NCI-H460 (cell line): ENCODE data around the gene RBM20. TPM values are rescaled to one million over a fixed set of nuclear protein-coding genes. Genes with fewer than 3 reads are reported as not detected.

ENCODE experiments used
- DNase-seq: peaks from one replicate; pipeline ENCODE4 v3.0.0-alpha.2; 2016; ENCODE audit warnings: low read depth; ENCODE audit errors: extremely low read depth
- total RNA-seq: library from RNA; depleted of rRNA; stranded (reverse); fragments of >200 nt; shearing (Covaris generic); gene quantifications from 2 replicates; pipeline ENCODE4 v1.2.3, GENCODE V29; 2014

RBM20 gene
- total RNA-seq, 1 experiment from 2014 or later, result 2.0 TPM

DNA sequence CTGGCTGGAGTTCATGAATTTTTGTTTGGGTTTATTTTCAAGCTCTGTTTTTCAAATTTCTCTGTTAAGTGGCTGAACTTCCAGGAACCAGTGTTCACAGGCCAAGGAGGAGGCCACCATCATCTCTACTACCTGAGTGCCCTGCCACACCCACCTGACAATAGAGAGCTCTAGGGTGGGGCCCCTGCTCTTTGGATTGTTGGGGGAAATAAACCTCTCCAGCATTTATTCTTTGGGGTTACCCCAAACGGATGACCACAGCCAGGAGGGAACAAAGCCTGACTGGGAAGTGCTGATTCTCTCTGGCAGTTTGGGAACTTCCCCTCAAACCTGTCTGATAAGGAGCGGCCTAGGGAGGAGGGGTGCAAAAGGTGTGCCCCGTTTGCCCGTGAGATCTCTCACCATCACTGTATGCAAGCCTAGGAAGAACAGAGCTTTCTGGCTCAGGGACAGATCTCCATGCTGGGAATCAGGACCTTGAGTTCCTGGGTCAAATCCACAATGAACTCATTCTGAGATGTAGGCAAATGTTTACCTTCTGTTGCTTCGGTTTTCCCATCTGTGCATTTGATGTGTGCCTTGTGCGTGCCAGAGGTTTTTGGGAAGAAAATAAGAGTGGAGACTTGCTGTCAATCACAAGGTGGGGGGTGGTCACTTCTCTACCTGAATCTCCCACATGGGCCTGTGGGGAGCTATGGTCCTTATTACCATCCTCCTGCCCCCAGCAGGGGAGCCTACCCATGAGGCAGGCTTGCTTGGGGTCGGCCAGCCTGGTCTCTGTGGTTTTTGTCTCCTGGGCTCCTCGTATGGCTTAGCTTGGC lies 199.9 kb downstream of the RBM20 start:
- DNase-seq, result no peak

DNA sequence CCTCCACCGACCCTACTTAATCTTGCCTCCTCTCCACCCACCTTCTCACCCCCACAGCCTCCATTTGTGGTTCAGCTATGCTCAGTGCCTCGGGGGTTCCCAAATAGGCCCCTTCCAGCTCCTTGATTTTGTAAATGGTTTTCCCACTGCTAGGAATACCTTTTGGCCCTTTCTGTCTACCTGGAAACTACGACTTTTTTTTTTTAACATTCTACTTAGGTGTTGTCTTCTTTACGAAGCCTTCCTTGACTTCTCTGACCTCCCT lies 200.4 kb downstream of the RBM20 start:
- DNase-seq, result no peak

DNA sequence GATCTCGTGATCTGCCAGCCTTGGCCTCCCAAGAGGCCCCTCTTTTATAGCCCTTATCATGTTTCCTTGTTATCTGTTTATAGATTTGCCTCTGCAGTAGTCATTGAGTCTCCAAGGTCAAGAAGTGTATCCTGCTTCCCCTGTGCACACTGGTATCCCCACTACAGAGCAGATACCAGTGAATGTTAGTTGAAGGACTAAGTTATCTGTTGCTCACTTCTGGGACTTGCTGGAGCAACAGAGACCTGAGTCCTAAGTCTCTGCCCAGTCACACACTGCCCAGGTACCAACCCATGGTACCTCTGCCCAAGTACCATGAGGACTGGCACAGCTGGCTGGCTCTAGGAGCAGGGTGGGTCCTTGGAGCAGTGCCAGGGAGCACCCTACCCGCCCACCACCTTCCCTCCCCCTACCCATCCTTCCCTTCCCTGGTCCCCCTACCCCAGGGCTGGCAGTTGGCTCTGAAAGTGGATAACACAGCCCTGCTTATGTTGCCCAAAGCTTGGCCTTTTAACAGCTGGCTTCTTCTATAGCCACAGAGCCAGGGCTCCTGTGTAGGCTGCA lies 201.1 kb downstream of the RBM20 start:
- DNase-seq, result no peak

- no peak for DNase-seq
Measured at GRCh38 chr10:110845756-110846620, 201.9 kb downstream of the RBM20 start.

GRCh38 chr10:110847374-110847773 lies 203.2 kb downstream of the RBM20 start:
- DNase-seq, result no peak

- no peak for DNase-seq
Measured at GRCh38 chr10:110848106-110848505, 204.0 kb downstream of the RBM20 start.

- DNase-seq, result no peak
Measured at GRCh38 chr10:110850099-110850498, 206.0 kb downstream of the RBM20 start.

DNA sequence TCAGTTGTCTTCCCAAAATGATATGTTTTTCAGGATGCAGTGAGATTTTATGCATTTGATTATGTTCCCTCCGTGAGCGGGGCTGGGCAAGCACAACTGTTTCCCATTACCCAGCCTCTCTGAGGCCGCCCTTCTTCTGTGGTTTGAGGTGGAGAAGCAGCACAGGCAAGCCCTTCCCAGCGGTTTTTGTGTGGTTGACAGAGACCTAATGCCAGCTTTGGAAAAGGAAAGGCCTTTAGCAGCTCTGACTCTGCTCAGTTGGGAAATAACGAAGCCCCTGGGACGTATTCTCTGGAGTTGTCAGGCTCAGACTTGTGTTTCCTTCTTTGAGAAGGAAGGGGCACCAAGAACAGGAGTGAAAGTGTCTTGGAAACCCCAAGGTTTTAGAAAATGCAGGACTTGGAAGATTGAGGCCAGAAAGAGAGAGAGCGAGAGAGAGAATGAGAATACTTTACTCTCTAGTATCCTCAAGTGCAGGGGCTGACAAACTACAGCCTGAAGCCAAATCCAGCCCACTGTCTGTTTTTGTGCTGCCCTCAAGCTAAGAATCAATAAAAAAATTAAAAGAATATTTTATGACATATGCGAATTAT lies 207.0 kb downstream of the RBM20 start:
- no peak for DNase-seq

DNA sequence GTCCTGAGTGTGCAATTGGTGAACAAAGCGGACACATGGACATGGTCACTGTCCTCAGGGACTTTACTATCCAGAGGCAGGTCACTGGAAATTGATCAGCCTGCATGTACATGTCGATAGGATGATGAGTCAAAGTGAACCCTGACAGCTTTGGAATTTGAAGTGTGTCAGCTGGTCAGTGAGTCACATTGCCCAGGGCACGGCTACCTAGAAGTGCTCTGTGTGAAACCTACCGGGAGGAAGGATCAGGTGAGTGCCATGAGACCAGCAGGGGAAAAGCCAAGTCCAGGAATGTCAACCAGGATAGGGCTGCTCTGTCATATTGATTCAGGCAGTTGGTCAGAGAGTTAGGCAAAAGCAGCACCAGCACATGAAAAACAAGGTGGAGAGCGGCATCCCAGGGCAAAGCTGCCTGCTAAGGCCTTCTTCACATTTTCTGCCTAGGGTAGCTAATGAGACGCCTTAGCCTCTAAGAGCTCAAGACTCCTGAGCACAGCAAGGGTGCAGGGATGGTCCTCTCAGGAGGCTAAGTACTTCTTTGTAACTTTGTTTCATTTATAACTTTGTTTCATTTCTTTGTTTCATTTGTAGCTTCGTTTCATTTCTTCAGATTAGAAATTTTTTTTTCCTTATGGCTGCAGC lies 208.2 kb downstream of the RBM20 start:
- DNase-seq, result no peak

GRCh38 chr10:110852947-110853346 lies 208.8 kb downstream of the RBM20 start:
- DNase-seq, result no peak

DNA sequence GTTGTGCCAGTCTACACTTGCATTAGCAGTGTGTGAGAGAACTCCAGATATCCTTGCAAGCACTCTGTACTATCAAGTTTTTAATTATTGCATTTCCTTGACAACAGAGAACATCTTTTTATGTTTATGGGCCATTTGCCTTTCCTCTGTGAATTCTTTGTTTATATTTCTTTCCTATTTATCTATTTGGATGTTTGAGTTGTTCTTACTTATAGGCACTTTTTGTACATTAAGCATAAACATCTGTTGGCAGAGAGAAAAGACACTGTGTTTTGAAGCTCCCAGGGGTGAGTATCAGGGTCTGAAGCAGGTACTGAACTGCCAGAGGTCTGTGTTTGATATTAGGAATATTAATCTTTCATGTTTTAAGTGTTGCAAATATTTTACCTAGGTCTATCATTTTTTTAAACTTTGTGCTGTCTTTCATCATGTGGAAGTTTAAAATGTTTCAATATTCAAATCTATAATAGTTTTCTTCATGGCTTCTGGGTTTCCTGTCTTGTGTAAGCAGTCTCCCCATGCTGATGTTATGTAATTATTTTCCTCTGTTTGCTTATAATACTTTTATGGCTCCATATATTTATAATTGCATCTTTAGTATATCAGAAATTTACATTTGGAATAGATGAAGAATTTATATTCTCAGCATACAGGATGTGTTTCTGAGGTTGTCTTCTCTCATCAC lies 209.9 kb downstream of the RBM20 start:
- no peak for DNase-seq

DNA sequence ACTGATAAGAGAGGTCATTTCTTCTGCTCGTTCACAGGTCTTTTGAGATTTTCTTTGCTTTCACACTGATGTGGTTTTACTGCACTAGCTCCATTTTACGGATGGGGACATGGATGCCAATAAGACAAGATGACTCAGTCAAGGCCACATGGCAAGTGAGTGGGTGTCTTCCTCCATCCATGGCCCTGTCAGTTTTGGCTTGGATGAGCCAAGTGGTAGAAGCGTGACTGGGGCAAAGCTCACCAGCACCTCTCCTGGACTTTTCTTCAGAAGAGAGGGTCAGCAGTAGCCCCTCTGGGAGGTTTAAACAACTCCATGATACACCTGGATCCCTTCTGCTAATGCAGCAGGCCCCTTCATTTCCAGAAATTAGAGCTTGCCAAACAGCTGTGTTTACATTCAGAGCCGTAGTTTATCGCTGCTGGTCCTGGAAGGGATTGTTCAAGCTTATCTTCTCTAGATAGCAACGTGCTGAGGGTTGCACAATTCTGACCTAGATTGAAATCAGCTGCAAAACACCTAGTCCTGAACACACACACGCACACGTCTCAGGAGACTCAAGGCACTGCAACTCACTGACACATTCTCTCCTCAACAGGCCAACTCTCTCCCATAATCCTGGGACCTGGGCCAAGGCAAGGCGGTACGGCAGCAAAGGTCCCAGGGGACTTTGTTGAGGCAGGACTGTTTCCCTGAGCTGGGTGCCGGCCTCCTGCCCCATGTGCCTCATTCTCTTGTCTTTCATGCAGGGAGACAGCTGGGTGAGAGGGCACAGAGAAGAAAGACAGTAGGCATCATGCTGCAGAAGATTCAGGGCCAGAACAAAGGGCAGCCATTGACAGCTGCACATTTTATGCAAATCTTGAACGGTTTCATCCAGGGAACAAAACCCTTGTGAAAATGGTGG lies 213.4 kb downstream of the RBM20 start:
- DNase-seq, result no peak

DNA sequence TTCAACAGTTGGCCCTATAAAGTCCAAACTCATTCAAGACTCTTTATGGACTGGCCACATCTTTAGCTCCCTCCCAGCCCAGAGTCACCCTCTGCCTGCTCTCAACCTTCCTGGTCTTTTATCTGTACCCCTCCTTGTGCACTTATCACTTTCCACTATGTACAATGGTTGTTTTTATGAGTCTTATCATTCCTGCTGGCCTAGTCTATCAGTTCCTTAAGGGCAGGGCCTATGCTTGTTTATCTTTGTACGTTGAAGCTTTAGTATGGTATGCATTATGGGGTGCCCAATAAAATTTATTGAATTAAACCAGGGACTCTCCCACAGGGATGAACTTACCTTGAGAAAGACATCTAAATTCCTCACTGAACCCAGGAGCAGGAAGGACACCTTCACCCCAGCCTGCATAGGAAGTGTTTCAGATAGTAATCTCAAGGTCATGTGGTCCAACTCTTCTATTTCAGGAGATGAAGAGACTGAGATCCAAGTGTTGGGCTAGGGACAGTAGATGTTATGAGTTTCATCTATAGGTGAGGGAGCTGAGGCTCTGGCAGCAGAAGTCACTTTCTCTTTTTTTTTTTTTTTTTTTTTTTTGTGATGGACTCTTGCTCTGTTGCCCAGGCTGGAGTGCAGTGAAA lies 214.3 kb downstream of the RBM20 start:
- no peak for DNase-seq

- no peak for DNase-seq
Measured at GRCh38 chr10:110859206-110859972, 215.3 kb downstream of the RBM20 start.

GRCh38 chr10:110859973-110860376 lies 215.8 kb downstream of the RBM20 start:
- DNase-seq, result no peak

- DNase-seq, result no peak
Measured at GRCh38 chr10:110860576-110861241, 216.6 kb downstream of the RBM20 start.

GRCh38 chr10:110861476-110861875 lies 217.3 kb downstream of the RBM20 start:
- DNase-seq, result no peak
